GM18907 (cell line): Measurements from ENCODE around the gene HOXA6.

Experiments used
- ATAC-seq: cut with Tn5 transposase; IDR thresholded peaks from one replicate; pipeline ENCODE4 v1.9.1; 2021; ENCODE audit warnings: mild to moderate bottlenecking, moderate library complexity; ENCODE audit not compliant: unreplicated experiment

The HOXA6 gene

DNA sequence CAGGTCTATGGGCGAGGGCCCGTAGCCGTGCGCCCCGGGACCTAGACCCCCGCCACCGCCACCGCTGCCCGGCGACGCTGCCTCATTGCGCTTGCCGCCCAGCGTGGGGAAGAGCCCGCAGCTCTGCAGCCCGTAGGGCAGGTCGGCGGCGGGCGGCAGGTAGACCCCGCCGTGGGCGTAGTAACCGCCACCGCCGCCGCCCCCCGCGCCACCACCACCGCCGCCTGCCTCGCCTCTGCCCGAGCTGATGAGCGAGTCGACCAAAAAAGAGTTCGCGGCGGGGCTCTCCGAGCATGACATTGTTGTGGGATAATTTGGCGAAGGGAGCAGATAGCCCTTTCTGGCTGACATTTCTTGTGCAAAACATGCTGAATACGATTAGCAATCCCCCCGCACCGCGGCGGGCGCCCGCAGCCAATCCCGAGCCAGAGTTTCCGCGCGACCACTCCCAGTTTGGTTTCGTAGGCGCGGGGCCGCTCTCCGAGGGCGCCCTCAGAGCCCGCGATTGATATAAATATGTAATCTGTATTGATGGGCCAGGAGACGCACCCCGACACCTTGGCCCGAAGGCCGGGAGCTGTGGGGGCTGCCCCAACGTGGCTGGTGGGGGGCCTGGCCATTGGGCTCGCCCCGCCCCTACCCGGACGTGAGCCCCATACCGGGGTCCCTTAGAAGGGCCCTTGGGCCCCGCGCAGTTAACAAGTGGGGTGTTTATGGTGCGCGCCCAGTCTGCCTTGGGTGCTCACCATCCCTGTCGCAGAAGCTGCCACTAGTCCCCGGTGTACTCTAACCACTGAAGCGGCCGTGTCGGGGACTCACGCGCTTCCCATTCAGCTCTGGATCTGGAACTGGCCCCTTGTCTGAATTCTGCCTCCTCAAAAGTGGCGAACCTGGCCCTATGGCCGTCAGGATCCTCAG, 26.6 kb upstream of the HOXA6 start, which contains the start of gene HOXA10:
HOXA10 (minus strand) TSS at position 365 of the 918 bp plus-strand sequence; CDS start at position 351, 14 bp downstream.
- no peak for ATAC-seq

DNA sequence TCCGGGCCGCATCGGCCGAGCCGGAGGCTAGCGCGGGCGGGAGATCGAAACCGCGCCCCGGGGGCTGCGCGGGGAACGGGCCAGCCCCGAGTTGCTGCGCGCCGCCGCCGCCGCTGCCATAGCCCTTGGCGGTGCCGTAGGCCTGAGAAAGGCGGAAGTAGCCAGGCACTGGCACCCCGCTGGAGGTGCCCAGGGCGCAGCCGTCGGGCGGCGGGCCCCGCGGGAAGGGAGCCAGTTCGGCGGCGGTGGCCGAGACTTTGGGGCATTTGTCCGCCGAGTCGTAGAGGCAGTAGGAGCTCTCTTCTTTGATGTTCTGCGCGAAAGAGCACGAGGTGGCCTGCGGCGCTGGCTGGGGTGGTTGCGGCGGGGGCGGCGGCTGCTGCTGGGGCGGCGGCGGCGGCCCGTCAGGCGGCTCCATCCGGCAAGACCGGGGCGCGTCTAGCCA, 26.0 kb upstream of the HOXA6 start:
- ATAC-seq, result no peak

DNA sequence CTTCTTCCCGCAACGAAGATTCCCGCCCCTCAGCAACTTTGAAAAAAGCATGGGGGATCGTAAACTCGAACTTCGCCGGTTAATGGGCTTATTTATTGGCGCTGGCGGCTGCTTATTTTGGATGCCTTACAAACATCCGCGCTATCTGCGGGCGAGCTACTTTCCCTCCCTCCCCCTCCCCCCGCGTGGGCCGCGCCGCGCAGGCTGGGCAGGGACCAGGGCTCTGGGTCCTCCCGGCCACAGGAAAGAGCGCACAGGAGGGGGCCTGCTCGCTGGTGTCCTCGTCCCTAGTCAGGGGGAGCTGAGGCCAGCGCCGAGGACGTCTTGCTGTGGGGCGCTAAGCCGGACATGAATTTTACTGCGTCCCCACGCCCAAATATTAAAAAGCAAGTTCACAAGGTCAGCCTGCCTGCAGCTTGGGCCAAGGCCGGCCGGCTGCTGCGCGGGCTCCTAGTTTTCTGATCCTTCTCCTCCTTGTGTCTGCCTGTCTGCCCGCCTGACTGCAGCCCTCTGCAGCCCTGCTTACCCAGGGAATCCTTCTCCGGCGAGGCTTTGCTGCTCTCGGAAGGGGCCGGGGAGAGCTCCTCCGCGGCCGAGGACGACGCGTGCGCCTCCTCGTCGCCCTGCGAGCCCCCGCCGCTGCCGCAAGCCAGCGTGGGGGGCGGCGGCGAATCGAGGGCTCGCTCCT, 25.4 kb upstream of the HOXA6 start:
- no peak for ATAC-seq

DNA sequence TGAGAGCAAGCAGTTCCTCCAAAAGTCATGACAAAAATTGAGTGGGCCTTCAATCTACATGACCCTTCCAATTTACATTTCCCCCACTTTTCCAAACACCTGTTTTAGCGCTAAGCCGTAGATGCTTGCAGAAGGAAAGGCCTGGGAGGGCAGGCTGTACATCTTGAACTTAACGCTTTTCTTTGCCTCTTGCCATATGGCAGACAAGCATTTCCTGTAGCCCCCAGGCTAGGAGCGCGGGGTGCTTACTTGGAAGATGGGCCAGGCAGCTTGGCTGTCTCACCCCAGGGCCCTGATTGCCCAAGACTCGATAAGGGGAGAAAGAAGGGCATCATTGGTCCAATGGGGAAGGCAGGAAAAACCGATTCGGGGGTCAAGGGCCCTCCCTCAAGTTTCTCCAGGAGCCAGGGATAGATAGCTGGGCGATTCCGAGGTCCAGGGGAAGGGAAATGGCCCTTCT, 24.8 kb upstream of the HOXA6 start:
- no peak for ATAC-seq

DNA sequence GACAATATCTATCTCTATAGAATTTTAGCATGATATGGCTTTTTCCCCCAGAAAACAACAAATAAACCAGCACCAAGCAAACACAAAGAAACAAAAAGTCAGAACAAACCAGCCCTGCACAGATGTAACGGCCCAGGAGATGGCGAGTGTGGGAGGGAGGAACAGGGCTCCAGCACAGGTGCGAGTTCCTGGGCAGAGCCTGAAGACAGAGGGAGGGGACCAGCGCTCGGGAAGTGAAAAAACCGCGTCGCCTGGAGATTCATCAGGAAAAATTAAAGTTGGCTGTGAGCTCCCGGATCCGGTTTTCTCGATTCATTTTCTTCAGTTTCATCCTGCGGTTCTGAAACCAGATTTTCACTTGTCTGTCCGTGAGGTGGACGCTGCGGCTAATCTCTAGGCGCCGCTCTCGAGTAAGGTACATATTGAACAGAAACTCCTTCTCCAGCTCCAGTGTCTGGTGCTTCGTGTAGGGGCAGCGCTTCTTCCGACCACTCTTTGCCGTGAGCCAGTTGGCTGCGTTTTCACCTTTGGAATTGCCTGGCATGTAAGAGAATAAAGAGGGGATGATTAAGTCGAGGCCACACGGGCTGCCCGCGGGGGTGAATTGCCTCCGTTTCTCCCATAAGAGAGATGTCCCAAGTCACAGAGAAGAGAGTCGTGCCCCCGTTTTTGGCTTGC, 24.2 kb upstream of the HOXA6 start:
- ATAC-seq, result no peak

DNA sequence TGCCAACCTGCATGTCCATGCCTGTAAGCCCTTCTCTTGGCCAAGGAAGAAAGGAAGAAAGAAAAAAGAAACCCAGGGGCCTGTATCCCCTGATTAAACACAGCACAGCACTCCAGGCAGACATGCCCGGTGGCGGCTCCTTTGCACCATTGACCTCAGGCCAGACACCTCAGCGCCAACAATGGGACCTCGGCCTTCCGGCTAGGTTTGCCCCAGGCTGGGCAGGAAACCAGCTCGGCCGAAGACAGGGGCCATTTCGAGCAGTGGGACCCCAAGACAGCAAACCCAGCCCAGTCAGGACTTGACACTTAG, 23.7 kb upstream of the HOXA6 start:
- ATAC-seq, result no peak

DNA sequence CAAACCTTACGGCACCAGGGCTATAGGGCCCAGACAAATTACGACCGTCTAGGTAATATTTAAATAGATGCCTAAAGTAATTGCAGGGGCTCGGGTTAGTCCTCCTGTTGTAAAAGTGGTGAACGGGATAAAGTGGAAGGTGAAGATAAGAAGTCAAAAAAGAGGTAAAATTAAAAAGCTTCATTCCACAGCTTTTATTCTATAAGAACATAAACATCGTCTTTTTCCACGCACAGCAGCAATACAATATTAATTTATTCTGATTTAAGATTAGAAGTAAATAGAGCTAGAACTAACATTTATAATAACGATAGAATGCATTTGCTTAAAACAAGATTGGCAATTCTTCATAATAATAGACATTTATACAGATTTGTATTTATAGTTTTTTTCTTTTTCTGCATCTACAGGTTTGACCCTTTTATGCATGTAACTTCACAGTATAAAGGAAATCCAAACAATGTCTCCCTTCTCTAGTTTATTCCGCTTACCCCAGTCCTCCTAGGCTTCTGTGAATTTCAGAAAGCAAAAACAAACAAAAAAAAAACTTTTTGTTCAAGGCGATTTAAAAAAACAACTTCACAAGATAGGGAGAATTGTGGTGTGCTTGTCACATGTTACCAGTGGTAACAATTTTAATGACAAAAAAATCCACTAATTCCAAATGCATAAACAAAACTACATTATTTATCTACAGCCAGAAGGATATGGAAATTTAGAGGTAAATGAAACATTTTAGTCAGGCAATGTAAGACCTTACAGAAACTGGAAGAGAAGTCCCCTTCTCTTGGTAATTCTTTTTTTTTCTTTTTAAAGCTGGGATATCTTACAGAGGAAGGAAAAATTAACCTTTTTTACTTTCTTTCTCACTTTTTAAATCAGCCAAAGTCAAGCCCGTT, 23.1 kb upstream of the HOXA6 start:
- no peak for ATAC-seq

DNA sequence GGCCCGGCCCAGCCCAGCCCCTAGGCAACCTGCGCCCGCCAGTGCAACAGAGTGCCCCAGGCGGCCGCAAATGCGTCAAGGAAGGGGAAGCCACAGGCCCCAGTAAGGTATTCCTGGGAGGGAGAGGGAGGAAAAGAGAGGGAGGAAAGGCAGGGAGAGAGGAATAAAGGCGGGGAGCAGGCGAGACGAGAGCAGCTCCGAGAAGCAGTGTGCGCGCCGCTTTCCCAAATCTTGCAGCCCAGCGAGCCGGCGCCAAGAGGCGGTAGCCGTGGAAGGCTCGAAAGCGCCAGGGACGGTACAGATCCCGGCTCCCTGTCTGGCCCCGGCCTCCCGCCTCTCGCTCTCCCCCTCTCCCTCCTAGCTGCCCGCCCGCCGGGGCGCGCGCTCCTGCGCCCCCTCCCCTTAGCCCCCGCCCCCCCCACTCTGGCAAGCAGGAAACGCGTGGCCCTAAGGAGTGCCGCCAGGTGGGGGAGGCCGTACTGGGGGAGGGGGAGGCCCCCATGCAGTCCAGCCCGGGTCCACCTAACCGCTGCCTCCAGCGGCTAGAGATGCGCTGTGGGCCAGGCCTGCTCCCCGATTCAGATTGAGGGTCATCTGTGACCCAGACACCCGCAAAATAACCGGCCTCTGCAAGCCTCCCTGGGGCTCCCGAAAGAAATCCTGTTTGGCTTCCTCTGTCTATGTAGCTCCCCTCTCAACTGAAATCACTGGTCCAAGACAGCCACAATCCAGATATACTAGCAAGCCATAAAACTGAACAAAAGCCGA, 22.3 kb upstream of the HOXA6 start:
- no peak for ATAC-seq

DNA sequence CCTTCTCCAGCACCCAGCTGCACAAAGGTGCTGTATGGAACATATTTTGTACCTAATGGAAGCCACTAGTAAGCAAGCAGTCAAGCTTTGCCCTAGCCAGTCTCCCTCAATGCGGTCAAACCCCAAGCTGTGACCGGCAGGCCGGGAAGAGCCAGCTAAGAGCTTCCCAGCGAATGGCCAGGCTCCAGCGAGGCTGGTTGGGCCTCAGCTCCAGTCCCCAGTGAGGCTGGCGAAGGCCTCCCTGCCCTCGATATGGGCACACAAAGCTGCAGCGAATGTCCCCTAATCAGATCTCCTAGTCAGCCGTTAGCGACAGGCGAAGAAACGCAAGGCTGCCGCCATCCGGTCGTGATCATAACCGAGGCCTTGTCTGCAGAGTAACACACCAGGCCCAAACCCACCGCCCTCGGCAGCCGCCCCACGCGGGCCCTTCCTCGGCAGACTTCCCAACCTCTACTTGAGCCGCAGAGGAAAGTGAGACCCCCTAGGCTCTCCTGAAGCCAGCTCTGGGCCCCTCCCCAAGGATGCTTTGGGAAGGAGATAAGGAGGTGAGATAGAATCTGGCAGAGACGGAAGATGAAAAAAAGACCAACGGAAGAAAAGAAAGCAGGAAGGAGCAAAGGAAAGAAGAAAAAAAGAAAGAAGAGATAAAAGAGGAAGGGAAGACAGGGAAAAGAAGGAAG, 20.8 kb upstream of the HOXA6 start:
- no peak for ATAC-seq

DNA sequence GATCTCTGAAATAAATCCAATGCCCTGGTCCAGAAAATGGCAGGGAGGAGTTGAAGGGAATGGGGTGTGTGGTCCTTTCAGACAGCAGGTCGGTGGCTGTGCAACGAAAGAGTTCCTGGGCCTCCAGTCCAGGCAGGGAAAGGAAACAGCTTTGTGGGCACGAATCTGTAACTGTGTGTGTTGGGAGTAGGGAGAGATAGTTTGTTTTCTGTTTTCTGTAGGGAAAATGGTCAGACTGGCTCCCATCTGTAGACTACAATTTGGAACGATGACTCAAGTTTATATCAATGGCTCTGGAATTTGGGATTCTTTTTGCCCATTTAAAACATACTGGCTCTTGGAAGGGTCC, 20.3 kb upstream of the HOXA6 start:
- no peak for ATAC-seq

DNA sequence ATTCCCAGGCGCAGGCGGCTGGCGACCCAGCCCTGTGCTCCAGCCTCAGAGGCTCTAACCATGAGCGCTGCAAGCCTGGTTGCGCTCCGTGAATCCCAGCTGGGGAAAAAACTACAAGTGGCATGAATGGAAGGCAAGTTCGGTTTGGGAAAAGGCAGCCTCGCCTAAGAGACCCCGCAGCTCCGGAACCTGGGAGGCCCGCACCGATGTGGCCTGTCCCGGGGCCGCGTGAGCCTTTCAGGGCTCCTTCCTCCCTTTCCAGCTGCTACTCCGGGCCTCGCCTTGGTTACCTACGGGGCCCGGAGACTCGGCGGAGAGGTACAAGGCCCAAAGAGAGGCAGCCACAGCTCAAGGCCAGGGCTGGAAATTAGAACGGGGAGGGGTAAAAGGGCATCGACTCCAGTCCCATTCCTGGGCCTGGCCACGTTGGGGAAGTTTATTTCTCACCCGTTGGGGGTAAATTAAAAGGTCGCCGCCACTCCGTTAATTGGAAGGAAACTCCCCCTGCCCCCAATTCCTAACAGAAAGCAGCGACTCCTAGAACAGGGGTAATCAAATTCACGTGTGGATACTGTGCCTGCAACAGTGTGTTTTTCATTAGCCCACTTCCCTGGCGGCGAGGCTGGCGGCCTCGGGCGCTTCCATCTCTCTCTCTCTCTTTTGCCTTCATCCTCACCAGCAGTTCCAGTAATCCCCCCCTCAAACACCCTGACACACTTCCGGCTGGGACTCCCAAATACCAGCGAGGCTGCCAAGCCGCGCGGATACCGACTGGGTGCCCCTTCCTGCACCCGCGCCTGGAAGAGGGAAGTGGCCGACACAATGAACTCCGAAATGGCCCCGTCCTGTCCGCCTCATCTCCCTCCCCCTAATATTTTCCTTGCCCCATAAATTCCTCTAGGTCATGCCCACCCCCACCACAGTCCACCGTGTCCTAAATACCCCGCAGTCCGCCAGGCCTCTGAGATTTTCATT, 19.2 kb upstream of the HOXA6 start:
- no peak for ATAC-seq

DNA sequence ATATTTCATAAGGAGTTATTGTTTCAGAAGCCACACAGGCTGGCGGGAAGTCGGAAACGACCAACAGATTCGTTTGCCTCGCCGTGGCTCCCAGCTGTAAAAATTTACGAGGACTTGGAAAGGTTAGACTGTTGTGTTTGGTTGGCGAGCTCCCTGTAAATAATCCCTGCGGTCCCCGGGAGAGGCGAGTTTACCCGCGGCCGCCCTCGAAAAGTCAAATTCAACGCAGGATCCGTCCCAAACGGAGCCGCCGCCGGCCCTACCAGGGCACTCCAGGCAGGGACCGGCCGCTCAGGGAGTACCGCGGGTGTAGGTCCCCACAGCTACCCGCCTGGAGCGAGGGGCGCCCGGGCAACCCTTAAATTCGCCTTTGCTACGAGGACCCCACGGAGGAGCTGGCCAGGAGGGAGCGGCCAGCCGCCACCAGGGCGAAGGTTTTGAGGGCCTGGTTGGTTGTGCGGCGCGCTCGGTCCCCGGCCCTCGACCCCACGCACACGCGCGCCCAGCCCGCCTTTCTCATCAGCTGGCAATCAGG, 18.5 kb upstream of the HOXA6 start:
- no peak for ATAC-seq

DNA sequence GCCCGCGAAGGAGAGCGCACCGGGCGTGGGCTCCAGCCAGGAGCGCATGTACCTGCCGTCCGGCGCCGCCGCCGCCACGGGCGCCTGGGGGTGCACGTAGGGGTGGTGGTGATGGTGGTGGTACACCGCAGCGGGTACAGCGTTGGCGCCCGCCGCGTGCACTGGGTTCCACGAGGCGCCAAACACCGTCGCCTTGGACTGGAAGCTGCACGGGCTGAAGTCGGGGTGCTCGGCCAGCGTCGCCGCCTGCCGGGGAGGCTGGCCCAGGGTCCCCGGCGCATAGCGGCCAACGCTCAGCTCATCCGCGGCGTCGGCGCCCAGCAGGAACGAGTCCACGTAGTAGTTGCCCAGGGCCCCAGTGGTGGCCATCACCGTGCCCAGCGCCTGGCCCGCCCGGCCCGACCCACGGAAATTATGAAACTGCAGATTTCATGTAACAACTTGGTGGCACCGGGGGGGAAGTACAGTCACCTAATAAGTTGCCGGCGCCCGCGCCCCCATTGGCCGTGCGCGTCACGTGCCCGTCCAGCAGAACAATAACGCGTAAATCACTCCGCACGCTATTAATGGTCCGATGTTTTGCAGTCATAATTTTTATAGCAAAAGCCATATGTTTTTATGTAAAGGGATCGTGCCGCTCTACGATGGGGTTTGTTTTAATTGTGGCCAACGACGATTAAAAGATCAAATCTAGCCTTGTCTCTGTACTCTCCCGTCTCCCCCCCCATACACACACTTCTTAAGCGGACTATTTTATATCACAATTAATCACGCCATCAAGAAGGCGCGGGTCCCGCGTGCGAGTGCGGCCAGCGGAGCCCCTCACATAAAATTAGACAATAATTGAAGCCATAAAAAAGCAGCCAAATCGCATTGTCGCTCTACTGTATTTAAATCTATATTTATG, 17.8 kb upstream of the HOXA6 start, which contains the start of gene HOXA9:
HOXA9 (minus strand) TSS at position 449 of the 907 bp plus-strand sequence; CDS start at position 369, 80 bp downstream.
- no peak for ATAC-seq

DNA sequence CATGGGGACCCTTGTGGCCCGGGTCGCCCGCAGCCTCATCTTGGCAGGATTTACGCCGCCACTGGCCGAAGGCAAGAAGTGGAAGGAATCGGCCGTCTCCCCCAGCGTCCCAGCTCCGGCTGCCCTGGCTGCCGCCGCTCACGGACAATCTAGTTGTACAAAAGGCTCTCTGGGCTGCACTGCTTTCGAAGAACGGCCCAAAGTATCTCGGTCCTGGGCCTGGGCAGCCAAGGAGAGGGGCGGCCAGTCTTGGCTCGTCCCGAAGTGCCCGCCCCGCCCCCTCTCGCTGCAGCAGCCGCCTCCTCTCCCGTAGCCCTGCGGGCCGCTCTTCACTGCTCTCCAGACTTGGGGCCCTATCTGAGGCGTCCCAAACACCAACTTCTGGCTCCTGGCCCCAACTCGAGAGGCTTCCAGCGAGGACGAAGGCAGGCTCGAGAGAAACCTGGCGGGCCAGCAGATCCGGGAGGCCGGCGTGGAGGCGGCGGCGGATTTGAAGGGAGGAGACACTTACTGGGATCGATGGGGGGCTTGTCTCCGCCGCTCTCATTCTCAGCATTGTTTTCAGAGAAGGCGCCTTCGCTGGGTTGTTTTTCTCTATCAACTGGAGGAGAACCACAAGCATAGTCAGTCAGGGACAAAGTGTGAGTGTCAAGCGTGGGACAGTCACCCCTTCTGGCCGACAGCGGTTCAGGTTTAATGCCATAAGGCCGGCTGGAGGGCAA, 17.0 kb upstream of the HOXA6 start:
- no peak for ATAC-seq

DNA sequence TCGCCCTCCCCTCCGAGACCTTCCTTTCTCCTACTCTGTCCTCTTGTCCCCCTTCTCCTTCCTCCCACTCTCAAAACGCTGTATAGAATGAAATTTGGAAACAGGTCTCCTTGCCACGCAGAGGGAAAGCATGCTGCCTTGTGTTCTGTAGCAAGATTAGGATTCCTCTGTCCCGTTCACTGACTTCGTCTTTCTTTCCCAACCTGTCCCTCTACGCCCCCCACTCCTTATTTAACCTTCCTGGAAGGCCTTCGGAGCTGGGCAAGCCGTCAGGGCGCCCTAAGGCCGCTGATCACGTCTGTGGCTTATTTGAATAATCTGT, 16.4 kb upstream of the HOXA6 start:
- no peak for ATAC-seq
